ENCODE measurements around the gene KDM7A. TPM values are rescaled to one million over a fixed set of nuclear protein-coding genes. Genes with fewer than 3 reads are reported as not detected.

The KDM7A gene
- total RNA-seq, 4 donors from 2014 or later: 59.0 to 108 (median 66.9) TPM

GRCh38 chr7:140035400-140036223 lies 141.2 kb downstream of the KDM7A start:
- TF ChIP-seq POLR2A (IDR thresholded peaks at IDR 0.05) (no peak), CTCF (IDR thresholded peaks at IDR 0.05 in 4 of 5, conservative IDR thresholded peaks at IDR 0.05 in 1 of 5) (no peak)
- H3K4me3 ChIP-seq: no peak overlapping the region
- ATAC-seq: no peak
- in situ Hi-C loops (cut with MboI; ENCODE audit: low sequenced_read_pairs in 4 of 4): no loop called here
- no peak for DNase-seq
- H3K4me1 ChIP-seq: no peaks in the 10 kb centered on the region
- H3K9me3 ChIP-seq: no peaks in the 10 kb centered on the region
- intact Hi-C loops (cut with DNase I; ENCODE audit: low total_unique reads): no loop called here
- H3K27me3 ChIP-seq: no peaks in the 10 kb centered on the region
- no peaks in the 10 kb centered on the region for H3K36me3 ChIP-seq
- H3K27ac ChIP-seq: no peak overlapping the region

Other genes with a start within 250 kb of the KDM7A start
- 10 to 100 TPM in 1 of 4 donors, 1 to 10 TPM in 3; 4.3 to 12.7 (median 4.9) TPM for gene PARP12, start 114.0 kb downstream of the KDM7A start, total RNA-seq
- 10 to 100 TPM; 13.4 to 36.8 (median 18.0) TPM for gene SLC37A3, start 221.5 kb upstream of the KDM7A start, total RNA-seq
- not detected for gene RAB19, start 227.1 kb upstream of the KDM7A start, total RNA-seq

Measured in gastrocnemius medialis (tissue), 4 donors.